ENCODE results near the gene FAM47E.

FAM47E gene

GRCh38 chr4:76301068-76301774 is 49.7 kb downstream of the FAM47E start:
- no peak for DNase-seq (ENCODE audit: low read depth in 2 of 2, low spot score in 1 of 2)

- DNase-seq (ENCODE audit: low read depth in 2 of 2, low spot score in 1 of 2), result no peak
These were observed 50.2 kb downstream of the FAM47E start for GRCh38 chr4:76301775-76302162.

- DNase-seq (ENCODE audit: low read depth in 2 of 2, low spot score in 1 of 2), result no peak
These were observed 51.4 kb downstream of the FAM47E start for GRCh38 chr4:76302826-76303438.

GRCh38 chr4:76305033-76305687 is 53.6 kb downstream of the FAM47E start:
- DNase-seq (ENCODE audit: low read depth in 2 of 2, low spot score in 1 of 2), result no peak

- DNase-seq (ENCODE audit: low read depth in 2 of 2, low spot score in 1 of 2), result no peak
These were observed 54.7 kb downstream of the FAM47E start, which contains the start of gene STBD1 for GRCh38 chr4:76305971-76306881. Gene STBD1, plus strand, starts transcription at chr4:76306733. Its CDS starts 37 bp downstream, at chr4:76306770.

- DNase-seq (ENCODE audit: low read depth in 2 of 2, low spot score in 1 of 2), result no peak
These were observed 55.5 kb downstream of the FAM47E start for GRCh38 chr4:76306882-76307659.

GRCh38 chr4:76307660-76308014 is 56.1 kb downstream of the FAM47E start:
- DNase-seq (ENCODE audit: low read depth in 2 of 2, low spot score in 1 of 2), result no peak

- DNase-seq (ENCODE audit: low read depth in 2 of 2, low spot score in 1 of 2), result no peak
These were observed 57.0 kb downstream of the FAM47E start for GRCh38 chr4:76308548-76308947.

- DNase-seq (ENCODE audit: low read depth in 2 of 2, low spot score in 1 of 2), result no peak
These were observed 58.5 kb downstream of the FAM47E start for GRCh38 chr4:76309939-76310550.

GRCh38 chr4:76310683-76311082 is 59.2 kb downstream of the FAM47E start:
- DNase-seq (ENCODE audit: low read depth in 2 of 2, low spot score in 1 of 2), result no peak

- DNase-seq (ENCODE audit: low read depth in 2 of 2, low spot score in 1 of 2), result no peak
These were observed 60.4 kb downstream of the FAM47E start for GRCh38 chr4:76311896-76312331.

GRCh38 chr4:76312457-76312856 is 60.9 kb downstream of the FAM47E start:
- DNase-seq (ENCODE audit: low read depth in 2 of 2, low spot score in 1 of 2), result no peak

- DNase-seq (ENCODE audit: low read depth in 2 of 2, low spot score in 1 of 2), result no peak
These were observed 62.0 kb downstream of the FAM47E start for GRCh38 chr4:76313547-76313946.

GRCh38 chr4:76315267-76315918 is 63.9 kb downstream of the FAM47E start:
- DNase-seq (ENCODE audit: low read depth in 2 of 2, low spot score in 1 of 2), result no peak

- no peak for DNase-seq (ENCODE audit: low read depth in 2 of 2, low spot score in 1 of 2)
These were observed 64.6 kb downstream of the FAM47E start for GRCh38 chr4:76316131-76316530.

- no peak for DNase-seq (ENCODE audit: low read depth in 2 of 2, low spot score in 1 of 2)
These were observed 70.7 kb downstream of the FAM47E start for GRCh38 chr4:76322236-76322635.

GRCh38 chr4:76325072-76325471 is 73.6 kb downstream of the FAM47E start:
- no peak for DNase-seq (ENCODE audit: low read depth in 2 of 2, low spot score in 1 of 2)

GRCh38 chr4:76326515-76326914 is 75.0 kb downstream of the FAM47E start:
- DNase-seq (ENCODE audit: low read depth in 2 of 2, low spot score in 1 of 2), result no peak
